ENCODE results near the gene ARHGEF4.

- TF ChIP-seq CTCF (IDR thresholded peaks at IDR 0.05; ENCODE audit: insufficient read depth, low read depth, low read length) (no peak), EZH2 (IDR thresholded peaks at IDR 0.05; ENCODE audit: insufficient read depth, low read length) (no peak)
These were observed 1.0 kb upstream of the ARHGEF4 start for GRCh38 chr2:130835766-130836015.

All from astrocyte (in vitro differentiated cells and primary cell).